HG02884 (cell line): ENCODE data around the gene CNKSR3.

Source experiments
- ATAC-seq: cut with Tn5 transposase; IDR thresholded peaks from one replicate; pipeline ENCODE4 v1.9.1; 2021; ENCODE audit warnings: mild to moderate bottlenecking, moderate library complexity; ENCODE audit not compliant: unreplicated experiment

The CNKSR3 gene

DNA sequence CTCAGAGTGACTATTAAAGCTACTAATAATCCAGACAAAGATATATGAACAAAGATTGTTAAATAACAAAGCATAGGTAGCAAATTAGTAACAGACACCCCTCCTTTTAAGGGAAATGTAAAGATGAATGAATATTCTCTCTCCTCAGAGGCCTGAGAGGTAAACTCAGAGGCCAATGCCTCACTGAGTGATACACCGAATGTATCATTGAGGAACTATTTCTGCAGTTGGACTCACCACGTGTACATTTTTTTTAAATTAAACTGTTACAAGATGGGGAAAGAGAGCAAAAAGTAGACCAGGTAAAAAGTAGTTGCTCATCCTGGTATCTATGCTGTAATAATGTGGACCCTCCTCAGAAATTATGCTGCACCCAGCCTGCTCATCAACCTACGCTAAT lies 81.6 kb downstream of the CNKSR3 start:
- no peak for ATAC-seq

DNA sequence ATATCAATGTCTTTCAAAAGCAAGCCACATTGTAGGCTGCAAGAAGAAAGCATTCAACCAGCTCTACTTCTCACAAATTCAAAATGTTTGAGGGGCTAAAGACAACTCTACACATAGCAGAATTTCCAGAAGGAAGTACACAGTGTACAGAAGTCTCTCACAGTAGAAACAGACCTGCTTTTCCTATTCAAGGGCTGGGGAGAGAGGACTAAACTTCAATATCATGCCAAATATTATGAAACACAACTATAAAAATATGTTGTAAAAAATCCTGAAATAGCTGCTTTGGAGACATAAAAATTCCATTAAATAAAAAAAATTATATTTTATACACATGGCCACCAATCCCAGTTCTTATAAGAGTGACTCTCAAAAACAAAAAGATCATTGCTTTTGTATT lies 83.0 kb downstream of the CNKSR3 start:
- no peak for ATAC-seq

DNA sequence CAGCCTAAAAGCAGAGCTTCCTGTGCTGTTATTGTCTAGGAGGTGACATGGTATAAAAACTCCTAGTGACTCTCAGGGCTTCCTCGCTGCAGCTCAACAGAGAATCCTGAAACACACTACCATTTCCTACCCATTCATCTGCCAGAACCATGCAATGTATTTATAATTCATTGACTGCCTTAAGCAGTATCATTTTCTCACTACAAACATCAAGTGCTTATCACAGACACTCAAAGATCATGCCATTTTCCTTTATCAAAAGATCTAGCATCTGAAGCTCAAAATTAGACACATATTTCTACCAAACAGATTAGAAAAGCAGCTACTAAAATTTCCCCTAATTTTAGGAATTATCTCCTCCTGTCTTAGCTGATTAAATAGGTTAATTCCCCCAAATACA lies 83.5 kb downstream of the CNKSR3 start:
- no peak for ATAC-seq

DNA sequence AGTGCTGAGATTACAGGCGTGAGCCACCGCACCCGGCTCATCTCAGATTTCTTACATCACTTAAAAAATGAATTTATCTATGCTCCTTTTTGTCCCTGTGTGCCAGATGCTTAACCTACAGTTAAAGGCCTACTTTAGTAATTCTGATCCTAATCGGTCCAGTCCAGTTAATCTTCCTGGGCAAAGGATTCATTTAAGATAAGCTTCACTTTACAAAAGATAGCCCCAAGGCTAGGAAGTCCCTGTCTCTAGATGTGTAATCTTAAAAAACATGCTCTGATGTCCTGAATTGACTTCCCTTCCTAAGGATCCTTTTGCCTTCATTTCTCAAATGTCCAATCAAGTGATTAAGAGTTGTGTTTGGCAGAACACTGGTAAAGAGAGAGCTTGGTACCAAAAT lies 85.5 kb downstream of the CNKSR3 start:
- no peak for ATAC-seq

DNA sequence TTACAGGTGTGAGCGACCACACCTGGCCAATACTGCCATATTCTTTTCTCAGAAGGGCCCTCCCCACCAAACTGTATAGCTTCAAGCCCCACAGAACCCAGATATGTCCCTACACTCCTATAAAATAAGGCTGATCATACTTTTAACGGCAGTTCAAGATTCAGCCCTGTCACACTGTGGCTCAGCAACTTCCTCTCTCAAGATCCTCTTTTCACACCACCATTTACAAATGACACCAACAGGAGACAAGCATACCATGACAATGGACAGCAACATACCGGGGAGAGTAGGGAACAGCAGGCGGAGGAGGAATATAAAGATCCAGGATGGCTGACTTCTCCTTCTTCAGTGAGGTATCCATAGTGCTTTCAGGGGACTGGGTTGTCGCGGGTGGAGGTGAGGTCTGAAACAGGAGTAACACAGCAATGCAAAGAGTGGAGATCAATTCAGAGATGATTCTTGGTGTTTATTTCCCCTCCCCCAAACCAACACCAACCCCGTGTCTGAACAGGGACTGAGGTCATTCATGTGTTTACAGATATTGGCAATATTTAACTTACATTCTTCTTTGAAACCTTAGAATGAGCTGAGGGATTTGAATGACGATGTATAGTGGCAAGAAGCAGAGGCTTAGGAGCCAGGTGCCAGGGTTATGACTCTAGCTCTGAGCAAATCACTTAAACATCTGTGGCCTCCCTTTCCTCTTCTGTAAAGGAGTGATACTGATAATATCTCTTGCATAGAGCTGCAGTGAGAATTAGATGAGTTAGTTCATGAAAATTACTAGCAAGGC lies 96.3 kb downstream of the CNKSR3 start:
- ATAC-seq = no peak

DNA sequence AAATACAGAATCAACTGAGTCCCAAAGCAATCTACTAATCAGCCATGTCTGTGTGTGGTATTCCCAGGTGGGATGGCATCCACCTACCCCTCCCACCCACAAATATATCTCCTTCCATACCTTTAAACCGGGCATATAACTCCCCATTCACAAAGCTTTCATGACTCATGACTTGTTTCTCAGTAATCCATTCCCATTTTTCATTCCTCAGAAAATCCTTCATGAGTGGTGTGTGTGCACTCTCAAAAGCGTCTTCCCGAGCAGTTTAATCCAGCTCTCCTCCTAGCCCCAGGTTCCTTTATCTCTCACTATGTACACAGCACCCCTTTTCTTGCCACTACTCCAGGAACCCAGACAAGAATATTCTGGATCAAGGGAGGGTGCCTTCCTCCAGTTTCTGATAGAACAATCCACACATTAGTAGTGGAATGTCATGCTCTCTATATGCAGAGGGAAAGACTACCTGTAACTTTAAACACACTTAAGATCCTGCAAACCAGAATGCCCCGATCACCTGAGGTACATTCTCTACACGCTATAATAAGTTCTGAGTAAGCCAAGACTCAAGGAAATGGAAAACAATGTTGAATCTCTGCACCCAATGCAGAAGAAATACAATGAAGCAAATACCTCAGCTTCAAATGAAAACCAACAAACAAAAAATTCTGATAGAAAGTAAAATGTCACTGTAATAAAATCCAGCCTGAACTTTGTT lies 98.2 kb downstream of the CNKSR3 start:
- ATAC-seq = no peak

DNA sequence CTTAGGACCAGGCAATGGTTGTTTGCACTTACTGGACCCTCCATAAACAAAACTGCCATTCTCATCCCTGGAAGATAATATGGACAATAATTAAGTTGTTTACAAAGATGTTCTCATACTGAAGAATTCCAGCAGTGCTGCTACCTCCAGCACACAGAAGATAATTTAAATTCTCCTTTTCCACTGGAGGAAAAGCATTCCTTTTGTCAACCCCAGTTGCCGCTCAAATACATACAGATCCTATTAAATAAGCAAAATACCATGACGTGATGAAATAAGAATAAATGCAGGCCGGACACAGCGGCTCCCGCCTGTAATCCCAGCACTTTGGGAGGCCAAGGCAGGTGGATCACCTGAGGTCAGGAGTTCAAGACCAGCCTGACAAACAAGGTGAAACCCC lies 99.4 kb downstream of the CNKSR3 start:
- ATAC-seq = no peak

DNA sequence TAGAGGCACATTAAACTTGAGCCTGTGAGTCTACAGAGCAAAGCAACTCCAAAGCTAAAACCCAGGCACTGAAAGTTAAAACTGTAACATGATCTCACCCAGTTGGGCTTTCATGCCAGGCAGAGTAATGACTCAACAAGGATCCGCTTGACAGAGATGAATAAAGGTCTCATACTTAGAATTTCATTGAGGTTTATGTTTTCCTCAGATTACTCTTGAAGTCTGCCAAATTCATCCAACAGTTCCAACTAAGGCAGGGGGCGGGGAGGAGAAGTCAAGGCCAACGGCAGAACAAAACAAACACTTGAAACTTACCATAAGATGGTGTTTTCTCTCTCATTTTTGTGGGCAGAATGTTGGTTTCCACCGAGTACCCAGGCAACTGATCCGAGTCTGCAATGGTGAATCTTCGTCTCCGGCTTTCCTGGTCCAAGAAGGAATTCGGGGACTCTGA lies 99.8 kb downstream of the CNKSR3 start:
- ATAC-seq = no peak

DNA sequence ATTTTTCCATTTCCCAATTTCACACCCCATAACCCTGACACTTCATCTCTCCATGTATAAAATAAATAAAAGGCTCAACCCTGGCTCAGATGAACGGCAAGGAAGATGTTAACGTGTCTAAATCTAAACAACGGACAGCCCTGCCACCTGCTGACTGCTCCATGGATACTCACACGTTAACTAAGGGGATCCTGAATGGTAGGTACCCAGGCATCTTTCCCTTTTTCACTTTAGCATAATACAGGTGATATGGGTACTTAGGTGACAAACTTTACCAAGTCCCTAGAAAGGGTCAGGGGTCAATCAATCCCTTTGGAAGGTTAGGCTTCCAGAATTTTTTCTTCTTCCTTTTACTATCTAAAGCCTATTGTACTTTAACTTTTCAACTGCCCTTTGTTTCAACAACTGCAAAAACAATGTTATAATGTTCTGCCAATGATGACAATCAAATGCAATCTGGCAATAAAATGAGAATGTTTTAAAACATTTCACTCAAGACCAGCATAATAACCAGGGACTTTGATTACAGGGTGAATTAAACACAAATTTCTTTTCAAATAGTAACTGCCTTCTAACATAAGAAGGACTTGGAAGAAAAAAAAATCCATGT lies 101.5 kb downstream of the CNKSR3 start:
- no peak for ATAC-seq

DNA sequence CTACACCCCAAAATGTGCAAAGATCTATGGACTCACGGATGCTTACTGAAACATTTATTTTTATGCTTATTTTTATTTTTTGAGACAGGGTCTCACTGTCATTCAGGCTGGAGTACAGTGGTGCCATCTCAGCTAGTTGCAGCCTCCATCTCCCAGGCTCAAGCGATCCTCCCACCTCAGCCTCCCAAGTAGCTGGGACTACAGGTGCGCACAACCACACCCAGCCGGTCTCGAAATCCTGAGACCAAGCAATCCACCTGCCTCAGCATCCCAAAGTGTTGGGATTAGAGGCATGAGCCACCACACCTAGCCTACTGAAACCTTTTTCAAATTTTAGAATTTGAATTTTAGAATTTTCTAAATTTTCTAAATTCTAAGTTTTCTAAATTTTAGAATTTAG lies 103.0 kb downstream of the CNKSR3 start:
- ATAC-seq = no peak

DNA sequence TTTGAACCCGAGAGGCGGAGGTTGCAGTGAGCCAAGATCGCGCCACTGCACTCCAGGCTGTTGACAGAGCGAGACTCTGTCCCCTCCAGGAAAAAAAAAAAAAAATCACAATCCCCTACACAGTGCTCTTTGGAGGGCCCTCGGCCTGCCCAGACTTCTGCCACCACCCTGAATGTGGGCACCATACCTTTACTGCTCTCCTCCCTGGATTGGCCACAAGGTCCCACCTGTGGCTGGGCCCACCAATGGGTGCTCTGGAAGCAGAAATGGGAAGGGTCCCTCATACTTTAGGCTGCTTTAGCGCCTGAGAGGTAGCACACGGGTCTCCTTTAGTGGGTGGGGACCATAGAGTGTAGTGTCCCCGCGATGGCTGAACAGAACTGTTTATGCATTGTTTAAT lies 103.6 kb downstream of the CNKSR3 start:
- ATAC-seq = no peak

DNA sequence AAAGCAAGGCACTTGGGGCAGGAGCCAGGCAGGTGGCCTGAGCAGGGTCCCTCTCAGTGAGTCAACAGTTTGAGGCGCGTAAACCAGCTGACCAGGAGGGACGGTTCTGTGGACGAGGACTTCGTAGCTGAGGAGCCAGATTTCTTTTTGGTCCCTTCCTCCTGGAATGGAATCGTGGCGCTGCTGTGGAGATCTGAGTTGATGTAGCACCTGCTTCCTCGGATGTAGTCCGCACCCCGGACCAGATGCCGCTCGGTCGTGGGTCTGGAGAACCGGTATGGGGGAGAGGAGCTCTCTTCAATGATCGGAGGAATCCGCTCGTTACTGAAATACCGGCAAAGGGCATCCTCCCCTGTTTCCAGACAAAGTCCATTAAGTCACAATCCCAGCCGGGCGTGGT lies 104.2 kb downstream of the CNKSR3 start:
- ATAC-seq = no peak

DNA sequence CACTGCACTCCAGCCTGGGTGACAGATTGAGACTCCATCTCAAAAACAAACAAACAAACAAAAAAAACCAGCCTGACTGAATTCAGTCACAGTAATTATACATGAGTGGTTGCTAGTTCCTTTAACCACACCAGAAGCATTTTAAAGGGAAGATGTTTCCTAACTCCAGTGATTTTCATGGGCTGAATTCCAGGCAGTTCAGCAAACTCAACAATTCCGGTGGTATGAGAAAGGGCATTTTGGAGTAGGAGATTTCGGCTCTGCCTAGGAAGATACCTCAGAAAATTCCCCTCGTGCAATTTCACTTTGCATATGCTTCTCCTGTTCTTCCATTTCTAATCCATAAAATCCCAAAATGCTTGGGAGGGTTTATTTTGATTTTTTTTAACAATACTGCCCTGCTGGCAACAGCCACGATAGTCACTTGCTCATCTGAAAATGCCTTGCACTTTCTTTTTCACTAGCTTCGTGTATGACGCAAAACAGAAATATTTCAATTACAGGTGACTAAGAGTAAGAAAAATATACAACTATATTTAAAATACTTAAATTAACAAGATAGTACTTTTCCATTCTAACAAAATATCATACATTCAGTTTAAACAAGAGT lies 105.6 kb downstream of the CNKSR3 start:
- ATAC-seq = no peak

DNA sequence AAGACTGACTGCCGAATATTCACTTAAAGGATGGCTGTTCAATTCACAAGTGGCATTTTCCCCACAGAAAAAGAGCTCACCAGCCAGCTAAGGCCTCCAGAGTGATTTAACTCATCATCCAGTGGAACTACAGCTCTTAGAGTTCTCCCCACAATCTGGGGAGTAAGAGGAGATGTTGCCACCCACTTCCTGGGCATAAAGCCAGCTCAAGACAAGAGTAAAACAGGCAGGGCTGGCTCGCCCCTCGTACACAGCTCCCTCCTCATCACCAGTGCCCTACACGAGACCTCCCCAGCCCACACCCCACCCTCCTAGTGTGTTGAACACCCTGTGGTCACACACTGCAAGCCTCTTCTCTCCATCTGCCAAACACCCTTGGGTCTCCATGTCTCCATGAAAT lies 106.7 kb downstream of the CNKSR3 start:
- no peak for ATAC-seq

DNA sequence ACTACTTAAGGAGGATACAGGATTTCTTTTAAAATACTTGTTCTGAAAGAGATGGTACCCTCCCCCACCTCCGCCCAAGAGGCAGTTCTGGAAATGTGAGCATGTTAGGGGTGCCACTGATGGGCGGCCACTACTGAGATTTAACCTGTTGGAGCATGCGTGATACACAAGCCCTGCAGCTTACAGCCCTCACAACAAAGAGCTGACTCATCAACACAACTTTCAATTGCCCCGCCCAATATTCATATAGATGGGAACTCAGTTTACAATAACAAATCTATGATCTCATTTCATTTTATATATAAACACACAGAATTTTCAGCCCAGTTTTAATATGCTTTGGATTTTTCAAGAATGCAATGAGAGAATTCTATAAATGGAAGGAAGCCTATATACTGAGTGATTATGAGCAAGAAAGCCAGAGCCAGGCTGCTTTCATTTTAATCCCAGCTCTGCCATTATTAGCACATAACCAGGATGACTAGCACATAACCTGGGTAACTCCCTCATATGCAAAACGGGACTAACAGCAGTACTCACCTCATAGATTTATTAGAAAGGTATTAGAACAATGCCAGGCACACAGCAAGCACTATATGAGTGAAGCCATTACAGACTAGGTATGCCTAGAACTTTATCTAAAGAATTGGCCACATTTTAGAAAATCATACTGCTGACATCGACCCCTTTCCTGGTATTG lies 108.3 kb downstream of the CNKSR3 start:
- ATAC-seq = no peak

DNA sequence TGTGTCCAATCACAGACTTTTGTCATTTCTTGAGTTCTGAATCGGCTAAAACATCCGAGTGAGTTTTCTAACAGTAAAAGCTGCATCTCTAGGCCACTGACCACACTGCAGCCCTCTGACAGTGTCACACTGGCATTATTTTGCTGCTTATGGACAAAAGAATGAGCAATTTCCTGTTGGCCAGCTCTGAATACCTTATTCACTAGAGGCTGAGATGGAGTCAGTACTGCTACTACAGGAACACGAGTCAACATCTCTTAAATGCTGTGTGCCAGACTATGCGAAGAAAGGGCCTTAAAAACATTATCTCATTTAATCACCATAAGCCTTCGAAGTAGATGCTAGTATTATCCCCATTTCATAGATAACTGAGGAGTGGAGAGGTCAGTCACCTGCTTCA lies 111.4 kb downstream of the CNKSR3 start:
- no peak for ATAC-seq

DNA sequence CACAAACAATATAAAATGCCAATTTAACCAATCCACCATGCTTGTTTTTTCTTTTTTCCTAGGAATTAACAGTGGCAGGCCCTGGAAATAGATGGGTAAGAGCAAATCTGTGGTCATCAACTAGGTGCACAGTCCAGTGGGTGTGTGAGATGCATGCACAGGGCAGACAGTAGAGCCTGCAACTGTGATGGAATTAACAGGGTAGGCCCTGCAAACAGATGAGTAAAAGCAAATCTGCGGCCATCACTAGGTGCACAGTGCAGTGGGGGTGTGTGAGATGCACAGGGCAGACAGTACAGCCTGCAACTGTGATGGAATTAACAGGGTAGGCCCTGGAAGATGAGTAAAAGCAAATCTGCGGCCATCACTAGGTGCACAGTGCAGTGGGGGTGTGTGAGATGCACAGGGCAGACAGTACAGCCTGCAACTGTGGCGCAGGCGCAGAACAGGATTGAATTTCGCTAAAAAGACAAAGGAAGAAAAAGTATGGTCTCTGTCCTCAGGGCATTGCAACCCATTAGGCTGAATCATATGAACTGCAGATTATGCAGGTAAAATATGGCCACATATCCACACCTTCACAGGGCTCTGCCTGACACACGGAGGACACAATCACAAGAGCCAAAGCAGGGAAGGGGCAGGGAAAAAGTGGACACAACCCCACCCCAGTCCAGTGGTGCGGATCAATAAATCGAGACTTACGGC lies 112.8 kb downstream of the CNKSR3 start:
- ATAC-seq = no peak

DNA sequence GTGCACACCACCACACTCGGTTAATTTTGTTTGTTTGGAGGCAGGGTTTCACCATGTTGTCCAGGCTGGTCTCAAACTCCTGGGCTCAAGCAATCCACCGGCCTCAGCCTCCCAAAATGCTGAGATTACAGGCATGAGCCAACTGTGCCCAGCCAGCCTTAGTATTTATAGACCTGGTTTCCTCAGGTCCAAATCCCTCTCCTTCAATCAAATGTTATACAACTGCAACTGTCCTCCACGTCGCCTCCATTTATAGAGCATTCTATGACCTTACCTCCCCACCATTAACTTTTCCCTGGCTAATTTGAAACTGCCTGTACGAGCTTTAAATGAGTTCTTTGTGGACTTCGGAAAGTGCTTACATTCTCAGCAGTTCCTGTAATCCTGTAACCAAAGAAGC lies 114.6 kb downstream of the CNKSR3 start:
- no peak for ATAC-seq

DNA sequence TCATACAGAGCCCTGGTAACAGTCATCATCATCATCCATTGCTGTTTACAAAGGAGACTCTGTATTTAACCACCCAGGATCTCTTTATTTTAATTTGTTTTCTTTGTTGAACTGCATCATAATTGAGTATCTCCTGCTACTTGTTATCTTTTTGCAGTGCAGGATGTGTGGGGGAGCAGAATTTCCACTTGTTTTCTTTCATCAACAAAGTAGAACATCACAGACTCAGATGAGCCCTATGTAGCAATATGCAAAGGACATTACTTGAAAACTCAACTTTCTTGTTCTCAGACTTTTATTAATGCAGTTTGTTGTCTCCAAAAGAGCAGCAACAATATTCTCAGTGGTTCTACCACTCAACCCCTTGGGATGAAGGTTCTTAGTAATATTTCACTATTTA lies 115.2 kb downstream of the CNKSR3 start:
- ATAC-seq = no peak

DNA sequence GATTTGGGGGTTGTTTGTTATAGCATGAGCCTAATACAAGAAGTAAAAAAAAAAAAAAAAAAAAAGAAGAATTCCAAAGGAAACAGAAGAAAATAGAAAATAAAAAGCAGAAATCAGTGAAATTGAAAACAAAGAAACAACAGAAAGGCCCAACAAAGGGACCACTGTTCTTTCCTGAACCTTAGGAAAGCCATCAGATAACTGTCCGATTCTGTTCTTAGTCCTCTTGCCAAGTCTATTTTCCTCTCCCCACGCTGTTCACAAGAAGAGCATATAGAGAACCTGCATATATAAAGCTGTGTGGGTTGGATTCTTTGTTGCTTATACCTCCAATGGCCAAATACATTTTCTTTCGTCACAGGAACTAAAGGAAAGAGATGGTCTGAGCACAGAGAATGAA lies 115.9 kb downstream of the CNKSR3 start:
- ATAC-seq = no peak
